ENCODE results near the gene AOPEP.

Gene AOPEP

DNA sequence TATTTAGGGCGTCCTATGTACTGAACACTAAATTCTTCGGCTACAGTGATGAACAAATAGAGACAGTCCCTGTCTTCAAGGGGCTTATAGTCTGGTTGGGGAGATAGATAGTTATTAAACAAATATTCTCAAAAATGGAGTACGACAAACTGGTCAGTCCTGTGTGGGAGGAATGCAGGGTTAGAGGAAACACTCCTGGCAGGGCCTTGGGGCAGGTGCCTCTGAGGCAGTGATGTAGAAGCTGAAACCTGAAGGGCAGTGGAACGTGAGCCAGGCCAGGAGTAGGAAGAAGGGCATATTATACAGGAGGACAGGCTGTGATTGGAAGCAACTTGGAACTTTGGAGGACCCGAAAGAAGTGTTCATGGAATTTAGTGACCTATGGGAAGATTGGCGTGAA, 133.4 kb downstream of the AOPEP start:
- Histone ChIP-seq H3K27me3 (ENCODE audit: insufficient read depth, low read length) (no peaks in the 10 kb centered on the region), H3K4me3 (ENCODE audit: low read length) (no peak overlapping the region), H3K9me3 (ENCODE audit: insufficient read depth, low read depth, low read length) (no peaks in the 10 kb centered on the region), H3K4me1 (ENCODE audit: insufficient read depth, low read length) (no peaks in the 10 kb centered on the region; the same call in 1 of the 2 replicates), H3K9ac (ENCODE audit: low read depth, low read length) (no peak overlapping the region), H3K36me3 (ENCODE audit: insufficient read depth, low read depth, low read length) (no peaks in the 10 kb centered on the region), H3K27ac (ENCODE audit: low read length) (no peak overlapping the region)

DNA sequence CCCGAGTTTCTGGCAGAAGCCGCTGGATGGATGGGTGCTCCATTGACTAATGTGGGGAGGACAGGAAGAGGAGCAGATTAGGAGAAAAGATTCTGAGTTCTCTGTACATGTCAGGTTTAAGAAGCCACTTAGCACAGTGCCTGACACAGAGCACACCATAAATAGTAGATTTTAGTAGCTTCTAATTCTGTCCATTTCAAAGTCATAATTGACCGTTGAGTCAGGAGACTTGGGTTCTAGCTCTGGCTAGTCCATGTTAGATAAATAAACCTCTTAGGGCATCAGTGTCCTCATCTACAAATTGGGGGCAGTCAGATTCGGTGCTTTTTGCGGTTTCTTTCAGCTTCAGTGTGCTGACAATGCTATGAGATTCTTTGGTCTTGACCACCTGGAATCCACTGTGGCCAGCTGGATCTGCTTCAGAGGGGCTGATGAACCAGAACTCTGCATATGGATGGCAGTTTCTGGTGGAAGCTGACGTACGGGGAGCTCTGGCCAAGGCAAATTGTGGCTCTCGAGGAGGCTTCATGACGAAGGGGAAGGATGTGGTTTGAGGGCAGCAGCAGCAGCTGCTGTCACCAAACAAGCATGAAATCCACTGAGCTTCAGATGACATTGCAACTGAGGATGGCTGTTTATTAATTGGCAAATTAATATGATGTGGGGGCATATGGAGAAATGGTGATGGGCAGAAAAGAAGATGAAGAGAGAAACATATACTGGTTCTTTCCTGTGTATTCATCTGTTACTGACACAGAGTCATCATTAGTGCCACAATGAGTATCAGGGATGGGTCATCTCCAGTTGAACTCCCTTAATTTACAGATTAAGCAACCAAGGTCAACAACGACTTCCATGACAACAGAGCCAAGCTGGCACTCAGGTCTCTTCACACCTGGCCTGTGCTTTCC, 134.4 kb downstream of the AOPEP start:
- Histone ChIP-seq H3K4me3 (ENCODE audit: low read length) (no peak overlapping the region), H3K9me3 (ENCODE audit: insufficient read depth, low read depth, low read length) (no peaks in the 10 kb centered on the region), H3K4me1 (ENCODE audit: insufficient read depth, low read length) (peaks cover 8% of the 10 kb centered on the region), H3K9ac (ENCODE audit: low read depth, low read length) (no peak overlapping the region), H3K27ac (ENCODE audit: low read length) (no peak overlapping the region), H3K27me3 (ENCODE audit: insufficient read depth, low read length) (no peaks in the 10 kb centered on the region), H3K36me3 (ENCODE audit: insufficient read depth, low read depth, low read length) (no peaks in the 10 kb centered on the region)

DNA sequence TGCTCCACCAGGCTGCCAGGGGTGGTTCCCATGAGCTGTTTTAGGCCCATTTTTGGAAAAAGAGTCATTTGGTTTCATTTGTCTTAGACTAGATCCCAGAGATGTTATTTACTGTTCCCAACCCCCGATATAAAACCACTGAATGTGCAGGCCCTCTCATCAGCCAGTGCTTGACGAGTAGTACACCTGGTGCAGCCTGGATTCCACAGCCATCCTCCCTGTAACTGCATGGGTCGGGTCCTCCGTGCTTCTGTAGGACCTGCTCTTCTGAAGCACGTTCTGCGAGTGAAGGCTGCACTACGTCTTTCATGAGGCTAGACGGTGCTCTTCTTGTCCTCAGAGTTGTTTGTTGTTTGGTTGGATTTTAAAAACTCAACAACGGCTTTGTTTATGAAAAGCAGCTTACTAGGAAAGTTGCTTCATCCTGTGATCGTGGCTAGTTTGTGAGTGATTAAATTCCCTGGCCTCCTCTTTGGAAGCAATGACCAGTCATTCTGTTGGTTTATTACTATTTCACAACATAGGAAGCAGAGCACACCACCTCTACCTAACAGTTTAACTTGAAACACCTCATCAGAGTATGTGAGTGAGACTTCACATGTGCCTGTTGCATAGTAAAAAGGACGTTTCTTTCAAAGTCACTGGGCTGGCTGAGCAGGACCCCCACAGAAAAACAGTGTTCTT, 135.2 kb downstream of the AOPEP start:
- Histone ChIP-seq H3K4me3 (ENCODE audit: low read length) (no peak overlapping the region), H3K36me3 (ENCODE audit: insufficient read depth, low read depth, low read length) (no peaks in the 10 kb centered on the region), H3K27ac (ENCODE audit: low read length) (no peak overlapping the region), H3K4me1 (ENCODE audit: insufficient read depth, low read length) (peaks cover 12% of the 10 kb centered on the region), H3K9me3 (ENCODE audit: insufficient read depth, low read depth, low read length) (no peaks in the 10 kb centered on the region), H3K27me3 (ENCODE audit: insufficient read depth, low read length) (no peaks in the 10 kb centered on the region), H3K9ac (ENCODE audit: low read depth, low read length) (no peak overlapping the region)

DNA sequence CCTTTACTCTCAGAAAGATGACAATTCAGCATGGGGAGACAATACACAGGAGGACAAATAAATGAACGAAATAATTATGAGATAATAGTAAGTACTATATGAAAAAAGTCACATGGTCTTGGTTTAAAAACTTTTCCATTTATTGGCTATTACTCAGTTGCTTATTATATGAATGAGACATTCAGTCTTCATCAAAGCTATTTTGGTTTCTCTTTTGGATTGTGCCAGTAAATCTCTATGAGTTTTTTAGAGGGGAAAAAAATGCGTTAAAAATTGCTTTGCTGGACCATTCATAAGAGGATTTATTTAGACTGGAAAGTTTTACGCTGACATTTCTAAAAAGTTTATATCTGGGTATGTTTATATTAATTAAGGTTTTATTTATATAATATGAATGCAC, 137.7 kb downstream of the AOPEP start:
- peaks cover 12% of the 10 kb centered on the region for H3K4me1 ChIP-seq (ENCODE audit: insufficient read depth, low read length)
- no peaks in the 10 kb centered on the region for H3K27me3 ChIP-seq (ENCODE audit: insufficient read depth, low read length)
- H3K9me3 ChIP-seq (ENCODE audit: insufficient read depth, low read depth, low read length) = no peaks in the 10 kb centered on the region
- H3K9ac ChIP-seq (ENCODE audit: low read depth, low read length) = no peak overlapping the region
- H3K4me3 ChIP-seq (ENCODE audit: low read length) = no peak overlapping the region
- H3K27ac ChIP-seq (ENCODE audit: low read length) = no peak overlapping the region
- H3K36me3 ChIP-seq (ENCODE audit: insufficient read depth, low read depth, low read length) = no peaks in the 10 kb centered on the region

DNA sequence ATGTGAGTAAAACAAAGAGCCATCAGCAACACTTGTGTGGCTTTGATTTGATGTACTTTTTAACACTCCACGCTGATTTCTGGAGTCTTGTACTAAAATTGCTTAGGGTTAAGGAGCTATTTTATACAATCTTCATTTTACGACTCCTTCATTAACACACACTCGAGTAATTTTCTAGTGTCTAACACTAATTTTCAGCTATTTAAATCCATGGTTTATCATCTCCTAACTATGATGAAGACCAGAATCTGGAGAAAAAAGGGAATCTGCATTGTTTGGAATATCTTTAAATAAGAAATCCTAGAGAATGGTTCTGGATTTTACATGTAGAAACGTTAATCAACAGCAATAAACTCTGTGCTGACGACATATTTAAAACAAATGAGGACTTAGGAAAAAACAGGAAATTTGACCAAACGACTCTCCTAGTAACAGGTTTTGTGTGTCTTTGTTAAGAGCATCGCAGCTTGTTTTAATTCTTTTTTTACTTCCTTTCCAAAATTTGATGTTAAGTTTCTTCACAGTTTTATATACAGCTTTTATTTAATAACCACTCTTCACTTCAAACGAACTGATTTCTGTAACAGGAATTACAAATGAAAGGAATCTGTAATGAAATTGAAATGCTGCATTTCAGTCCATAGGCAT, 138.5 kb downstream of the AOPEP start:
- Histone ChIP-seq H3K9me3 (ENCODE audit: insufficient read depth, low read depth, low read length) (no peaks in the 10 kb centered on the region), H3K9ac (ENCODE audit: low read depth, low read length) (peak overlapping the region; percentile 25; the same call in 1 of the 2 replicates), H3K27me3 (ENCODE audit: insufficient read depth, low read length) (no peaks in the 10 kb centered on the region), H3K27ac (ENCODE audit: low read length) (no peak overlapping the region), H3K4me1 (ENCODE audit: insufficient read depth, low read length) (peaks cover 12% of the 10 kb centered on the region), H3K4me3 (ENCODE audit: low read length) (no peak overlapping the region), H3K36me3 (ENCODE audit: insufficient read depth, low read depth, low read length) (no peaks in the 10 kb centered on the region)

DNA sequence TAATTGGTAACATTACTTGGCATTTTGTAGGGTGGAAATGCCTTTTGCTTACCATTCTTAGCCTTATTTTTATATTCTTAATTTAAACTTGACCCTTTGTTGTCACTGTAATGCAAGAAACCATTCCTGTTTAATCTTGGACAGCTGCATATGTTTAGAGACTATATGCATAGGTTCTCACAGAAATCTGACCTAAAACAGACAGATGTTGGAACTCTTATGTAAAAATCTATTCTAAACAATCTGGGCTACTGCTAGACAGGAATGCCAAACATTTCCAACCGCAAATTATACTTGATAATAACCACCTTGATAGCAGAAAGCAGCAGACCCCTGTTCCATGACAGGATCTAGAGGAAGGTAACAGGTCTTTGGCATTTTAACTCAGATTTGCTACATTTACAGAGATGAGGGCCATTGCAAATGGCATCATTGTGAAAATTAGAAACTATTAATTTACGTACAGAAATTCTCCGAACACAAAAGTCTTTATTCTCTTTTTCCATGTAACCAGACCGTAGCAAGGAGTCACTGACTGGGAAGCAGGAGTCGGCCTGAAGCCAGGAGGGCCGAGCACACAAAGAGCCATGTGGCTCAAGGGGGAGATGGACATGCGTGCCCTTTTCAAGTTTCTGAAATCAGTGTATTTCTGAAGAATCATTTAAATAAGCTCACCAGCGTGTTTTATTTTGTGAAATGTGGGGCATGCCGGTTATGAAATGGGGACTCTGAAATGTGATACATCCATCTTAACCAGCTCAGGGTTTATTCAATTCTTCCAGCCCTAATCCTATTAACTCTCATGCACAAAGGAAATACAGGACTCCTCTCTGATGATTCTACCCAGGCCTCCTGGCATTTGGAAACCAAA, 139.3 kb downstream of the AOPEP start:
- Histone ChIP-seq H3K4me1 (ENCODE audit: insufficient read depth, low read length) (peaks cover 12% of the 10 kb centered on the region), H3K36me3 (ENCODE audit: insufficient read depth, low read depth, low read length) (no peaks in the 10 kb centered on the region), H3K27me3 (ENCODE audit: insufficient read depth, low read length) (no peaks in the 10 kb centered on the region), H3K27ac (ENCODE audit: low read length) (no peak overlapping the region), H3K9ac (ENCODE audit: low read depth, low read length) (peak overlapping the region; percentile 14; the same call in 1 of the 2 replicates), H3K9me3 (ENCODE audit: insufficient read depth, low read depth, low read length) (no peaks in the 10 kb centered on the region), H3K4me3 (ENCODE audit: low read length) (no peak overlapping the region)

DNA sequence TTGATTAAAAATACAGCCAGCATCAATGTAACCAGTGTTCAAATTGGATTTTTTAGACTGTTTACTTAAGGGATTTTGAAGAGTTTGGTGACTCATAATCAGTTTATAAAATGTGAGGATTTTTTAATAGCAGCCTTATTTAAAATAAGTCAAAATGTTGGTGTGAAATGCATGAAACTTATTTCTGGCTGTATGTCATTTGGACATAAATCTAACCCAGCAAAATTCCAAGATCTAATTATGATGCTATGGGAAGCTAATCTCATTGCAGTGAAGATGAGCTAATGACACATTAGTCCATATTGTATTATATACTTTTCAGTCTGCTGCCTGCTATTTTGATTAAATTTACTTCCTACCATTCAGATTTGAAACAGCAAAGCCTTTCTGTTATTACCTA, 140.3 kb downstream of the AOPEP start:
- no peak overlapping the region for H3K27ac ChIP-seq (ENCODE audit: low read length)
- H3K27me3 ChIP-seq (ENCODE audit: insufficient read depth, low read length) = no peaks in the 10 kb centered on the region
- H3K9me3 ChIP-seq (ENCODE audit: insufficient read depth, low read depth, low read length) = no peaks in the 10 kb centered on the region
- H3K9ac ChIP-seq (ENCODE audit: low read depth, low read length) = no peak overlapping the region
- peaks cover 12% of the 10 kb centered on the region for H3K4me1 ChIP-seq (ENCODE audit: insufficient read depth, low read length)
- no peaks in the 10 kb centered on the region for H3K36me3 ChIP-seq (ENCODE audit: insufficient read depth, low read depth, low read length)
- H3K4me3 ChIP-seq (ENCODE audit: low read length) = no peak overlapping the region

DNA sequence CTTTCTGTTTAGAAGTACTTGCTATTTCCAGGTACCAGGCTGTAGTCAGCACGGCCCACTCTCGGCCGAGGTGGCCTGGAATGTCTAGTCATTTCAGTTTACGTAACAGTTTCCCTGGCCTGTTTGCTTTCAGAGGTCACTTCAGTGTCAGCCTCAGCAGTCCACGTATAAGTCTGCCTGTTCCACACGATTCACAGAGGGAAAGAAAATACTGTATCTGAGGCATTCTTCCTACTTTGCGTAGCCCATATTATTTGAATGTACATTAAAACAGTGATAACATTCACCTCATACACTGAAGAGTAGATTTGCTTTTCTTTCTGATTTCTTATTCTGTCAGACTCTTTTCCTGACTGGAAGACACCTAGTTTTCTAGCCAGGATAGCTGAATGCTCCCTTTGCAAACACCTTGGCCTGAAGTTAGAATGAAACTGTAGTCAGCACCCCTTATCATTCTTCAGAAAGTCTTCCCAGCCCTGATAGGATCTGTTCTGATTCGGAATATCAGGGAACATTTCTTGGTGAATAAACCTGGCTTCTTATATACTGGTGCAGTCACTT, 140.9 kb downstream of the AOPEP start:
- no peak overlapping the region for H3K27ac ChIP-seq (ENCODE audit: low read length)
- H3K27me3 ChIP-seq (ENCODE audit: insufficient read depth, low read length) = no peaks in the 10 kb centered on the region
- no peak overlapping the region for H3K4me3 ChIP-seq (ENCODE audit: low read length)
- peaks cover 12% of the 10 kb centered on the region for H3K4me1 ChIP-seq (ENCODE audit: insufficient read depth, low read length)
- H3K36me3 ChIP-seq (ENCODE audit: insufficient read depth, low read depth, low read length) = no peaks in the 10 kb centered on the region
- H3K9me3 ChIP-seq (ENCODE audit: insufficient read depth, low read depth, low read length) = no peaks in the 10 kb centered on the region
- no peak overlapping the region; the same call in 1 of the 2 replicates for H3K9ac ChIP-seq (ENCODE audit: low read depth, low read length)

DNA sequence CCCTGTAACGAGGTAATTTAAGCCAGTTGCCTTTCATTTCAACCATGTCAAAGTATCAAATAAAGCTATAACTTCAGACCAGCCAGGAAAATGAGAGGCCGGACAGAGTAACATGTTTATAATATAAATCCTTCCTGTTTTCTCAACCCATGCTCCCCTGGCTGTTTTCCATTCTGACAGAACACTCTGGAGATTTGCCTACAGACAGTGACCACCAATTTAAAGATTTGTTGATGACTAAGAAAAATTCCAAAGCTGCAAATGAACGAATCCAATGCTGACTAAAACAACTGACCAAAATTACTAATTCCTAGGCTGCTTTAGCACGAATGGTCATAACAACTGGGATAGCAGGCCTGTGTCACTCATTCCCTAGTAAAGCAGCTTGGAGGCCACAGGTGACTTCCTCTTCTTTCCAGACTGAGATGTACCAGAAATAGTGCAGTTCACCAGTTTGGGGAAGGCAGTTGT, 141.4 kb downstream of the AOPEP start:
- no peaks in the 10 kb centered on the region for H3K9me3 ChIP-seq (ENCODE audit: insufficient read depth, low read depth, low read length)
- peaks cover 12% of the 10 kb centered on the region for H3K4me1 ChIP-seq (ENCODE audit: insufficient read depth, low read length)
- H3K27ac ChIP-seq (ENCODE audit: low read length) = no peak overlapping the region
- no peaks in the 10 kb centered on the region for H3K27me3 ChIP-seq (ENCODE audit: insufficient read depth, low read length)
- no peak overlapping the region for H3K9ac ChIP-seq (ENCODE audit: low read depth, low read length)
- H3K36me3 ChIP-seq (ENCODE audit: insufficient read depth, low read depth, low read length) = no peaks in the 10 kb centered on the region
- no peak overlapping the region for H3K4me3 ChIP-seq (ENCODE audit: low read length)

DNA sequence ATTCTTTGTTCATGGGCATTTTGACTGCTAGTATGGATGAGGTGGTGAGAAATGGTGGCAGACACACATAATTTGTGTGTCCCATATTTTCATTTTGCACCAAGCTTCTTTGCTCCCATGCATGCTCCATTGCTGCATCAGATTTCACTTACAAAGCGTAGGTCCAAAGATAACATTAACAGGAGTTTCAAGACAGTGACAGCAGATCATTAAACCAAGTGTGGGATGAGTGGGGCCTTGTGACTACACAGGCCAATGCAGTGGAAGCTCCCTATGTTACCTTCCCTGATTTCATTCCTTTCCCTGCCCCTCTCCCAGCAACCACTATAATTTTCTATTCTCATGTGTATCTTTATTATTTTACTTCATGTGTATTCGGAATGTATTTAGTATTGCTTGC, 142.0 kb downstream of the AOPEP start:
- no peak overlapping the region for H3K4me3 ChIP-seq (ENCODE audit: low read length)
- peaks cover 12% of the 10 kb centered on the region for H3K4me1 ChIP-seq (ENCODE audit: insufficient read depth, low read length)
- no peak overlapping the region for H3K27ac ChIP-seq (ENCODE audit: low read length)
- H3K27me3 ChIP-seq (ENCODE audit: insufficient read depth, low read length) = no peaks in the 10 kb centered on the region
- H3K9ac ChIP-seq (ENCODE audit: low read depth, low read length) = no peak overlapping the region
- H3K9me3 ChIP-seq (ENCODE audit: insufficient read depth, low read depth, low read length) = no peaks in the 10 kb centered on the region
- H3K36me3 ChIP-seq (ENCODE audit: insufficient read depth, low read depth, low read length) = no peaks in the 10 kb centered on the region

DNA sequence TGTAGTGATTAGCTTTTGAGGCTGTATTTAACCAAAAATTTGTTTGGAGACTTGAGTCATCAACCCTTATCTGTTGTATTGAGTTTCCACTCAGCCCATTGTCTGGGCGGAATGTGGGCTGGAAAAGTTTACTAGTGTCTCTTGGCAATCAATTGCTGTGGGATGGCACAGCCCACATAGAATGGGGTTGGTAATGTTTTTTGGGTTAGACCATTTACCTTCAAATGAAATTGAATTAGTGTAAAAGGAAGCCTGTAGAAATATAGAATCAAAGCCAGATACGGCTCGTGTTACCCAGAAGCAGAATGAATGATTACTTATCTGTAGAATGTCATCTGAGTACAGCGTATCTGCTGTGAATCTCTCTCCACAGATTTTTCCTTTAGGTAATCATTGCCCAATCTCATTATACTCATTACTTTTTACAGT, 142.9 kb downstream of the AOPEP start:
- Histone ChIP-seq H3K9me3 (ENCODE audit: insufficient read depth, low read depth, low read length) (no peaks in the 10 kb centered on the region), H3K36me3 (ENCODE audit: insufficient read depth, low read depth, low read length) (no peaks in the 10 kb centered on the region), H3K27ac (ENCODE audit: low read length) (no peak overlapping the region), H3K9ac (ENCODE audit: low read depth, low read length) (no peak overlapping the region), H3K4me3 (ENCODE audit: low read length) (no peak overlapping the region), H3K27me3 (ENCODE audit: insufficient read depth, low read length) (no peaks in the 10 kb centered on the region), H3K4me1 (ENCODE audit: insufficient read depth, low read length) (peaks cover 12% of the 10 kb centered on the region)

Data from iPS-20b (cell line).